Smooth muscle cell (in vitro differentiated cells): Measurements from ENCODE around the gene FAM184A. TPM values are rescaled to one million over a fixed set of nuclear protein-coding genes. Genes with fewer than 3 reads are reported as not detected.
A peak's percentile ranks its signal among the peaks of the same experiment; 100 is the strongest.

ENCODE experiments used
- DNase-seq: peaks from one replicate; lab custom pipeline; 2025; ENCODE audit not compliant: unreplicated experiment; lab: John Stamatoyannopoulos, UW
- H2AFZ ChIP-seq: fragments of 200-600 bp; sonication (generic); 2 replicates; pipeline ENCODE4 v1.6.0; 2016; ENCODE audit warnings: antibody characterized with exemption, low read depth, mild to moderate bottlenecking
- H3F3A ChIP-seq: fragments of 200-600 bp; sonication (generic); 2 replicates; pipeline ENCODE4 v1.6.0; 2017; ENCODE audit warnings: antibody characterized with exemption, low read depth
- H3K27ac ChIP-seq: fragments of 200-600 bp; sonication (generic); 2 replicates; pipeline ENCODE4 v1.5.1; 2016; ENCODE audit warnings: low read depth, mild to moderate bottlenecking
- H3K27me3 ChIP-seq: fragments of 200-600 bp; sonication (generic); 2 replicates; pipeline ENCODE4 v1.6.1; 2016; ENCODE audit warnings: low read depth, mild to moderate bottlenecking
- H3K36me3 ChIP-seq: fragments of 200-600 bp; sonication (generic); 2 replicates; pipeline ENCODE4 v1.5.1; 2016; ENCODE audit warnings: low read depth
- H3K4me1 ChIP-seq: fragments of 200-600 bp; sonication (generic); 2 replicates; pipeline ENCODE4 v1.5.1; 2016; ENCODE audit warnings: low read depth
- H3K4me2 ChIP-seq: fragments of 200-600 bp; sonication (generic); 2 replicates; pipeline ENCODE4 v1.6.0; 2016; ENCODE audit warnings: mild to moderate bottlenecking
- H3K4me3 ChIP-seq: fragments of 200-600 bp; sonication (generic); 2 replicates; pipeline ENCODE4 v1.5.1; 2016; ENCODE audit warnings: mild to moderate bottlenecking
- H3K79me2 ChIP-seq: fragments of 200-600 bp; sonication (generic); 2 replicates; pipeline ENCODE4 v1.6.0; 2016; ENCODE audit warnings: low read depth, mild to moderate bottlenecking
- H3K9ac ChIP-seq: fragments of 200-600 bp; sonication (generic); 2 replicates; pipeline ENCODE4 v1.6.0; 2016; ENCODE audit warnings: low read depth
- H3K9me3 ChIP-seq: fragments of 200-600 bp; sonication (generic); replicated peaks from 2 replicates; pipeline ENCODE4 v1.5.1; 2016; ENCODE audit warnings: low read depth
- H4K20me1 ChIP-seq: fragments of 200-600 bp; sonication (generic); 2 replicates; pipeline ENCODE4 v1.6.0; 2016; ENCODE audit warnings: low read depth
- WGBS: methylation state at CpG from one replicate; pipeline ENCODE4 v1.1.7; 2016; ENCODE audit warnings: low lambda C conversion rate; 5-methylcytosine and 5-hydroxymethylcytosine counted together
- polyA plus RNA-seq: library from polyadenylated mRNA; unstranded; fragments of >200 nt; fragmentation: Nextera tagmentation; extraction: Ambion mirVana; gene quantifications from 2 replicates; pipeline ENCODE4 v1.2.1, GENCODE V29; 2016
- total RNA-seq: library from RNA; depleted of rRNA; stranded (reverse); fragments of >200 nt; gene quantifications from 2 replicates; pipeline ENCODE4 v1.2.3, GENCODE V29; 2014
- TF ChIP-seq, protein P1 (sequence below): fragments of 200-600 bp; sonication (generic); IDR thresholded peaks from 2 replicates; pipeline ENCODE4 v1.5.1; 2017; ENCODE audit warnings: borderline replicate concordance, mild to moderate bottlenecking, antibody characterized with exemption; ENCODE audit not compliant: insufficient read depth, poor library complexity, severe bottlenecking

FAM184A gene
- total and polyA plus RNA-seq, 2 experiments from 2014 or later: 0.23 to 0.31 TPM

DNA sequence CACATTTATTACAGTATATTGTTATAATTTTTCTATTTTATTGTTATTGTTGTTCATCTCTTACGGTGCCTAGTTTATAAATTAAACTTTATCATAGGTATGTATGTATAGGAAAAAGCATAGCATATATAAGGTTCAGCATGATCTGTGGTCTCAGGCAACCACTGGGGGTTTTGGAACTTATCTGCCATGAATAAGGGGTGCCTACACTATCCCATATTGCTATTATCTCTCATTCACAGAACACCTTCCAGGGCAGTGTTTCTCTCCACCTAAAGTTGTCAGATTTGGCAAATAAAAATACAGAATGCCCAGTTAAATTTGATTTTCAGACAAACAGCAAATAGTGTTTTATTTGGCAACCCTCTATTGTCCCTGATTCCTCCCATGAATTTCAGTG, 35.5 kb upstream of the FAM184A start:
- Histone ChIP-seq H3F3A (no peaks in the 10 kb centered on the region), H3K79me2 (no peaks in the 10 kb centered on the region), H3K27me3 (no peaks in the 10 kb centered on the region), H3K36me3 (no peaks in the 10 kb centered on the region), H2AFZ (no peak overlapping the region), H3K4me3 (no peak overlapping the region), H4K20me1 (no peaks in the 10 kb centered on the region), H3K4me2 (no peak overlapping the region), H3K9me3 (no peaks in the 10 kb centered on the region), H3K9ac (no peak overlapping the region), H3K4me1 (no peaks in the 10 kb centered on the region), H3K27ac (no peak overlapping the region)
- TF ChIP-seq, protein P1, sequence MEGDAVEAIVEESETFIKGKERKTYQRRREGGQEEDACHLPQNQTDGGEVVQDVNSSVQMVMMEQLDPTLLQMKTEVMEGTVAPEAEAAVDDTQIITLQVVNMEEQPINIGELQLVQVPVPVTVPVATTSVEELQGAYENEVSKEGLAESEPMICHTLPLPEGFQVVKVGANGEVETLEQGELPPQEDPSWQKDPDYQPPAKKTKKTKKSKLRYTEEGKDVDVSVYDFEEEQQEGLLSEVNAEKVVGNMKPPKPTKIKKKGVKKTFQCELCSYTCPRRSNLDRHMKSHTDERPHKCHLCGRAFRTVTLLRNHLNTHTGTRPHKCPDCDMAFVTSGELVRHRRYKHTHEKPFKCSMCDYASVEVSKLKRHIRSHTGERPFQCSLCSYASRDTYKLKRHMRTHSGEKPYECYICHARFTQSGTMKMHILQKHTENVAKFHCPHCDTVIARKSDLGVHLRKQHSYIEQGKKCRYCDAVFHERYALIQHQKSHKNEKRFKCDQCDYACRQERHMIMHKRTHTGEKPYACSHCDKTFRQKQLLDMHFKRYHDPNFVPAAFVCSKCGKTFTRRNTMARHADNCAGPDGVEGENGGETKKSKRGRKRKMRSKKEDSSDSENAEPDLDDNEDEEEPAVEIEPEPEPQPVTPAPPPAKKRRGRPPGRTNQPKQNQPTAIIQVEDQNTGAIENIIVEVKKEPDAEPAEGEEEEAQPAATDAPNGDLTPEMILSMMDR: no peak
- DNase-seq: no peak
- 100% methylated on average over 1 of the region's 1 CpG for WGBS

DNA sequence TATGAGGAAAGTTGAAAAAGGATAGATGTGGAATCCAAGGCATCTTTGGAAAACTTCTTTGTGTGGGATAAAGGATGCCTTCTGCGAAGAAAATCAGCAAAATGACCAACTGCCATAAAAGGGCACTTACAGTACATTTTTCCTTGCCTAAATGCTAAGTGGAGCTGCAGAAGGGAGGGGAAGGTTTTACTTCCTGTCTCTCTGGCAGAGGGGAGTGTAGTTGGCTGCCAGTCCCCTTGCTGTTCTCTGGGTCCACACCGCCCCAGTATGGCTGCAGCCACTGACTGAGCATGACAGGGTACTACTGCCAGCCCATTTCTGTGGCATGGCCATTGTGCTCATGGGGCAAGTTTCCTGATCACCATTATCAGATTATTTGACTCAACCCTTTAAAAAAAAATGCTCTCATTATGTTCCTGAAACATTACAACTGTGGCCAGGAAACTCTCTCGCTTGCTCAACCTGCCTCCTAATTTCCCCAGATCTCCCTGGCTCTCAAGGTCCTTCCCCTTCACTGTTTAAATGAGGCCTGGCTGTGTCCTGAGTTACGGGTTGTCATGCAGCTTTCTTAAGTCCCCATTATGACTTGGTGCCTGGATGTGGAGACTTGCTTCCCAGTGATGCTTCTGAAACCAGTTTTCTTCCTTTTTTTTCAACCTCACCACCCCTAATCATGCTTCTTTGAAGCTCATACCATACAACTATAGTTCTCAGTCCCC, 34.5 kb upstream of the FAM184A start:
- H3F3A ChIP-seq: no peaks in the 10 kb centered on the region
- no peaks in the 10 kb centered on the region for H3K27me3 ChIP-seq
- no peak overlapping the region for H3K4me3 ChIP-seq
- no peak overlapping the region for H3K4me2 ChIP-seq
- DNase-seq: no peak
- peak overlapping the region; percentile 7 for H2AFZ ChIP-seq
- H3K36me3 ChIP-seq: no peaks in the 10 kb centered on the region
- WGBS: 81% methylated on average over 4 of the region's 4 CpGs
- H4K20me1 ChIP-seq: no peaks in the 10 kb centered on the region
- H3K9me3 ChIP-seq: no peaks in the 10 kb centered on the region
- no peak overlapping the region for H3K9ac ChIP-seq
- no peak overlapping the region for H3K27ac ChIP-seq
- H3K79me2 ChIP-seq: no peaks in the 10 kb centered on the region
- no peaks in the 10 kb centered on the region for H3K4me1 ChIP-seq
- TF ChIP-seq, protein P1: no peak

DNA sequence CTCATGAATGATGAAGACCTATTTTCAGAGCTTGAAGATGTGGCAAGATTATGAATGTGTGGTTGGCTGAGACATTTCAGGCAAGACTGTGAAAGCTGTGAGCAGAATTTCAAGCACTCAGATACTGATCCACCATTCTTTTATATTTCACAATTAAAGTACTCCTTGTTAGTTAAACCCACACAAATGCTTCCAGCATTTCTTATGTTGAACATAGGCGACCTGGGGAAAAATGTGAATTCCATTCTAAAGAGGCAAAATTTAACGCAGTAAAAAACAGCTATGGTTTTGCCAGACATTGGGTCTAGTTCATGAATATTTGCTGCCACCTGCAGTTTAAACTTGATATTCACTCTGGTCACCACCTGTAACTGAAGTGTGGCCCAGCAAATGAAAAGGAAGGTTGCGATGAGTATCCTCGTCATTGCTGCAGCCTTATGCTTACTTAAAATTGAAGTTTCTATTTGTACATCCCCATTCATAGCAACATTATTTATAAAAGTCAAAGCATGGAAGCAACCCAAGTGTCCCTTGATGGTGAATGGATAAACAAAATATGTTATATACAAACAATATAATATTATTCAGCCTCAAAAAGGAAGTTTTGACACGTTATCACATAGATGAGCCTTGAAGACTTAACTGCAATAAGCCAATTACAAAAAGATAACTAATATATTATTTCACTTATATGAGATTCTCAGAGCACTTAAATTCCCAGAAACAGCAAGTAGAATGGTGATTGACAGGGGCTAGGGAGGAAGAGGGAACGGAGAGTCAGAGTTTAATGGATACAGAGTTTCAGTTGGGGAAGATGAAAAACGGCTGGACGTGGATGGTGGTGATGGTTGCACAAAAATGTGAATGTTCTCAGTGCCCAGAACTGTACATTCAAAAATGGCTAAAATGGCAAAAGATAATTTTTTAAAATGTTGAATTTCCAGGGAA, 32.4 kb upstream of the FAM184A start:
- H3K27me3 ChIP-seq: no peaks in the 10 kb centered on the region
- H2AFZ ChIP-seq: peak overlapping the region; percentile 35
- no peak overlapping the region for H3K4me2 ChIP-seq
- WGBS: 56% methylated on average over 8 of the region's 8 CpGs
- H3K79me2 ChIP-seq: no peaks in the 10 kb centered on the region
- no peak overlapping the region for H3K9ac ChIP-seq
- TF ChIP-seq, protein P1: peak; percentile 56
- H3F3A ChIP-seq: no peaks in the 10 kb centered on the region
- H3K27ac ChIP-seq: no peak overlapping the region
- no peaks in the 10 kb centered on the region for H4K20me1 ChIP-seq
- no peak for DNase-seq
- no peaks in the 10 kb centered on the region for H3K4me1 ChIP-seq
- H3K4me3 ChIP-seq: no peak overlapping the region
- H3K36me3 ChIP-seq: no peaks in the 10 kb centered on the region
- no peaks in the 10 kb centered on the region for H3K9me3 ChIP-seq
